Mucosa of stomach (tissue), 1 donor: ENCODE results near the gene INSL3.
"Not testable (repeated sequence)": the region's sequence is repeated elsewhere in the genome, so short reads cannot be mapped to it uniquely, and the experiment has no call there.

Experiments
- H3K27me3 ChIP-seq: one replicate; pipeline ENCODE4 v1.7.0; 2013; ENCODE audit warnings: mild to moderate bottlenecking, low read length; ENCODE audit not compliant: control insufficient read depth, insufficient read depth
- H3K36me3 ChIP-seq: one replicate; pipeline ENCODE4 v1.7.0; 2013; ENCODE audit warnings: low read length; ENCODE audit not compliant: control insufficient read depth, insufficient read depth
- H3K4me1 ChIP-seq: one replicate; pipeline ENCODE4 v1.7.0; 2013; ENCODE audit warnings: mild to moderate bottlenecking, low read length; ENCODE audit not compliant: control insufficient read depth, insufficient read depth
- H3K4me3 ChIP-seq: one replicate; pipeline ENCODE4 v1.7.0; 2013; ENCODE audit warnings: low read length
- H3K9ac ChIP-seq: one replicate; pipeline ENCODE4 v1.7.0; 2013; ENCODE audit warnings: mild to moderate bottlenecking, low read length, moderate library complexity
- H3K9me3 ChIP-seq: one replicate; pipeline ENCODE4 v1.7.0; 2013; ENCODE audit warnings: mild to moderate bottlenecking, low read length, moderate library complexity; ENCODE audit not compliant: control insufficient read depth
- donor health status: Pancreatic carcinoma.

Gene INSL3

DNA sequence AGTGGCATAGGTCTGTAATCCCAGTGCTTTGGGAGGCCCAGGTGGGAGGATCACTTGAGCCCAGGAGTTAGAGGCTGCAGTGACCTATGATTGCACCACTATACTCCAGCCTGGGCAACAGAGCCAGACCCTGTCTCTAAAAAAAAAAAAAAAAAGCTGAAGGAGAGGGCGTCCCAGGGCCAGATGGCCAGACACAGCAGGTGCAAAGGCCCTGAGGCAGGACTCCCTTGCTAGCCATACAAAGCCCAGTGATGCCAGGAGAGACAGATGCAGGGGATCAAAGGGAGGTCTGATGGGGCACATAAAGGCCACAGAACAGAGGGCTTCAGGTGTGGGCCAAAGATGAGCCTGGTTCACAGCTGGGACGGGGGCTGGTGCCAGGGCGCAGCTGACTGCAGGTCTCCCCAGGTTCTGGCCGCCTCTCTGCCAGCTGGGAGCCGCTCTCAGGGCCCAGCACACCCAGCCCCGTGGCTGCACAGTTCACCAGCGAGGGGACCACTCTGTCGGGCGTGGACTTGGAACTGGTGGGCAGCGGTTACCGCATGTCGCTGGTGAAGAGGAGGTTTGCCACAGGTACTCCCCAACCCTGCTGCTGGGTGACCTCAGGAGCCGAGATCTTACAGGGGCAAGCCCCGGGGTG, 33.9 kb downstream of the INSL3 start:
- H3K36me3 ChIP-seq: no peaks in the 10 kb centered on the region

DNA sequence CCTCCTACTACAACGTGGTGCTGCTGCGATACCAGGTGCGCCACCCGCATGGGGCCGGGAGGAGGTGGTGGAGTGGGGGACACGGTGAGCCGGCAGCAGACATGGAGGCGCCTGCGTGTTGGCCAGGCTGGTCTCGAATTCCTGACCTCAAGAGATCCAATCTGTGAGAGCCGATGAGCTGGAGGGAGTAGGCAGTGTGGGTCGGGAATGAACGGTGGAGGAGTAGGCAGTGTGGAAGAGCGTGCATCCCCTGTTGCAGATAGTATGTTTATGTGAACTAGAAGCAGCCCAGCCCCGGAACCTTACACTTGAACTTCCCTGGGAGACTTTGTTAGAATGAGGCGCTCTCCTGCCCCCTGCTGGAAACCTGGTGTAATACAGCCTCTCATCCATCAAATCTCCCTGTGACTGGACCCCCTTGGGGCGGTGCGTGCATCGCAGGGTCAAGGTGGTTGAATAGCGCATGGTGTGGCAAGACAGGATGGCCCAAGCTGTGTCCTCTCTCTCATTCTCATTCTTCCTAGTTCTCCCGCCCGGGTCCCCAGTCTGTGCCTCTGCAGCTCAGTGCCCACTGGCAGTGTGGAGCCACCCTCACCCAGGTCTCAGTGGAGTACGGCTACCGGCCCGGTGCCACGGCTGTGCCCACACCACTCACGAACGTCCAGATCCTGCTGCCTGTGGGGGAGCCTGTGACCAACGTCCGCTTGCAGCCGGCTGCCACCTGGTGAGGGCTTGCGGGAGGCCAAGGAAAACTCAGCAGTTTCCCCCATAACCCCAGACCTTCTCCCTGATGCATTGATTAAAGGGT, 36.9 kb downstream of the INSL3 start:
- H3K36me3 ChIP-seq: no peaks in the 10 kb centered on the region
- H3K4me3 ChIP-seq: no peak overlapping the region
- no peaks in the 10 kb centered on the region for H3K27me3 ChIP-seq
- peaks cover 6% of the 10 kb centered on the region for H3K4me1 ChIP-seq
- no peak overlapping the region for H3K9ac ChIP-seq
- no peaks in the 10 kb centered on the region for H3K9me3 ChIP-seq

More for the DNA sequence above, 33.9 kb downstream of the INSL3 start:
- Histone ChIP-seq H3K4me3 (no peak overlapping the region), H3K9ac (no peak overlapping the region), H3K27me3 (no peaks in the 10 kb centered on the region), H3K9me3 (no peaks in the 10 kb centered on the region), H3K4me1 (peaks cover 27% of the 10 kb centered on the region)

DNA sequence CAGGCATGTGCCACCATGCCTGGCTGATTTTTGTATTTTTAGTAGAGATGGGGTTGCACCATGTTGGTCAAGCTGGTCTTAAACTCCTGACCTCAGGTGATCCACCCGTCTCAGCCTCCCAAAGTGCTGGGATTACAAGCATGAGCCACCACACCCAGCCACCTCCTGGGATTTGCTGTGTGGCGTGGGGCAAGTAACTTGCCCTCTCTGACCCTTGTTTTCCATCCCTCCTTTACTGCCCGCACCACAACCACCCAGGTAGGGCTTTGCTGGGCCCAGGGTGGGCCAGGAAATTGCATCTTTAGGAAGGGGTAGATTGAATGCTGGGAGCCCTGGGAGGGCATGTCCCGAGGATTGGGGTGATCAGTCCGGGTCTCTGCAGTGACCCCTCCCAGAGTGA, 37.6 kb downstream of the INSL3 start:
- H3K9ac ChIP-seq, H3K4me3 ChIP-seq, H3K9me3 ChIP-seq, H3K27me3 ChIP-seq, H3K36me3 ChIP-seq: not testable (repeated sequence)
- peaks cover 12% of the 10 kb centered on the region for H3K4me1 ChIP-seq

DNA sequence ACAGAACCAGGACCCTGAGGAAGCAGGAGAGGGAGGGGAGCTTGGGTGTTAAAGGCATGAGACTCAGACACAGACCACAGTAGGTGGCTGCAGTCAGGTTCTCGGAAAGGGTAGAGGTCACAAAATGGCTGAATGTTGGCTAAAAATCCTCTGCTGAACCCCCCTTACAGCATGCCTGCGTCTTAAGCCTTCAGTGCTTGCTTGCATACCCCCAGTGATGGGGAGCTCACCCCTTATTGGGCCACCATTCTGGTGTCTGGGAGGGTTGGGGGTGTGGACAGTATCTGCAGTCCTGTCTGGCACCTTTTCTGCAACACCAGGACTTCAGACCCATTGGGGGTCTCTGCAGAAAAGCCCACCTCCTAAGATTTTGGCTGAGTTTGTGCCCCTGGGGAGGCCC, 40.5 kb downstream of the INSL3 start:
- H3K4me3 ChIP-seq: no peak overlapping the region
- no peaks in the 10 kb centered on the region for H3K9me3 ChIP-seq
- H3K4me1 ChIP-seq: peaks cover 20% of the 10 kb centered on the region
- H3K27me3 ChIP-seq: no peaks in the 10 kb centered on the region
- no peak overlapping the region for H3K9ac ChIP-seq
- H3K36me3 ChIP-seq: no peaks in the 10 kb centered on the region

DNA sequence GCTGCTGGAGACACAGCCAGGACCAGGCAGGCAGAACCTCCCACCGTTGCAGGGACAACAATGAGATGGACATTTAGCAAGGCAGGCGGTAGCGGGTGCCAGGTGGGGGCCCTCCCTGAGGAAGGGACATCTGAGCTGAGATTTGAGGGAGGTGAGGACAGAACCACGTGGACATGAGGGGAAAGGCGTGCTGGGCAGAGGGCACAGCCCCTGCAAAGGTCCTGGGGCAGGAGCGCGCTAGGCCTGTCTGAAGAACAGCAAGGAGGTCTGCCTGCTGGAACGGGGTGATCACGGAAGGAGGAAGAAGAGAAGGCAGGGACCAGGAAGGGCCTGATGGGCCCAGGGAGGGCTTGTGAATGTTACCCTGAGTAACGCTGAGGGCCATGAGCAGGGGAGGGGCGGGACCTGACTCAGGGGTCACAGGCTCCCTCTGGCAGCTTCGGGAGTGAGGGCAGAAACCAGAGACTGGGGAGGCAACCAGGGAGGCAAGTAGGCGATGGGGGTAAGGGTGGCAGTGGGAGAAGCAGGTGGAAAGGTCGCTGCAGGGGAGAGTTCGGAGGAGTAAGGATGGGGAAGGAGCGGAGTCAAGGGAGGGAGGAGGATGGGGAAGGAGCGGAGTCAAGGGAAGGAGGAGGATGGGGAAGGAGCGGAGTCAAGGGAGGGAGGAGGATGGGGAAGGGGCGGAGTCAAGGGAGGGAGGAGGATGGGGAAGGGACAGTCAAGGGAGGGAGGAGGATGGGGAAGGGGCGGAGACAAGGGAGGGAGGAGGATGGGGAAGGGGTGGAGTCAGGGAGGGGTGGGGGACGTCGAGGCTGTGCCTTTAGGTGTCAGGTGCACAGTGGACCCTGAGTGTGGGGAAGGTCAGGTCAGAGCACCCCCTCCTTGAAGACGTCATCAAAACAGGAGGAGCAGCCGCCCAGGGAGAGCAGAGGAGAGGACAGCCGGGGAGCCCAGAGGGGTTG, 42.1 kb downstream of the INSL3 start:
- H3K9ac ChIP-seq: no peak overlapping the region
- H3K9me3 ChIP-seq: no peaks in the 10 kb centered on the region
- H3K36me3 ChIP-seq: no peaks in the 10 kb centered on the region
- H3K4me1 ChIP-seq: peaks cover 19% of the 10 kb centered on the region
- no peaks in the 10 kb centered on the region for H3K27me3 ChIP-seq
- H3K4me3 ChIP-seq: no peak overlapping the region

DNA sequence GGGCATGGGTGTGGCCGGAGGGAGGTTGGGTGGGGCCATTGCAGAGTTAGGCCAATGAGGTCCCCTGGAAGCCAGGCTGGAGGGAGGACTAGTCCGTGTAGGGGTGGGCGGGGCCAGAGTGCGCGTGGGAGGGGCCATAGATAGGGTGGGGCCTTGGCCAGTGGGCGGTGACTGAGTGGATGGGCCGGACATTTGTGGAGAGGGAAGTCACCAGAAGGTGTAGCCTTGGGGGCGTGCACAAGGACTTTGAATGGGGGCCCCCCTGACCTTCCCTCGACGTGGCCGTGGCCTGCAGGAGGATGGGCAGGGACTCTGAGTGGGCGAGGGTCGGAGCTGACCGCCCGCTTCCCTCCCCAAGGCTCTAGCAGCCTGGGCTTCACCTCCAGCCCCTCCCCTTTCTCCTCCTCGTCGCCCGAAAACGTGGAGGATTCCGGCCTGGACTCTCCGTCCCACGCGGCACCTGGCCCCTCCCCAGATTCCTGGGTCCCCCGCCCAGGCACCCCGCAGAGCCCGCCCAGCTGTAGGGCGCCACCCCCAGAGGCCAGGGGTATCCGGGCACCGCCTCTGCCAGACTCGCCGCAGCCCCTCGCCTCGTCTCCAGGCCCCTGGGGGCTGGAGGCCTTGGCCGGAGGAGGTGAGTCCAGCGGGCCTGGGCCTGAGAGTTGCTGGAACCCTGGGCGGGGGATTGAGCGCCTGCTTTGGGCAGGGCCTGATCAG, 42.9 kb downstream of the INSL3 start:
- no peak overlapping the region for H3K4me3 ChIP-seq
- peaks cover 15% of the 10 kb centered on the region for H3K4me1 ChIP-seq
- no peak overlapping the region for H3K9ac ChIP-seq
- no peaks in the 10 kb centered on the region for H3K36me3 ChIP-seq
- H3K27me3 ChIP-seq: no peaks in the 10 kb centered on the region
- H3K9me3 ChIP-seq: no peaks in the 10 kb centered on the region

DNA sequence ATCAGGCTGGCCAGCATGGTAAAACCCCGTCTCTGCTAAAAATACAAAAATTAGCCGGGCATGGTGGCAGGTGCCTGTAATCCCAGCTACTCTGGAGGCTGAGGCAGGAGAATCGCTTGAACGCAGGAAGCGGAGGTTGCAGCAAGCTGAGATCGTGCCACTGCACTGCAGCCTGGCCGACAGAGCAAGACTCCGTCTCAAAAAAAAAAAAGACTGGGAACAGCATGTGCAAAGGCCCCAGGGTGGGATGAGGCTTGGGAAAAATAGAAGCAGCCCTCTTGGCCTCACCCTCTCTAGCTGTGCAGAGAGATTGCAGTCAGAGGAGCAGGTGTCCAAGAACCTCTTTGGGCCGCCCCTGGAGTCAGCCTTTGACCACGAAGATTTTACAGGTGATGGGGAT, 43.5 kb downstream of the INSL3 start:
- not testable (repeated sequence) for H3K36me3 ChIP-seq, H3K27me3 ChIP-seq
- H3K4me1 ChIP-seq: peaks cover 15% of the 10 kb centered on the region

DNA sequence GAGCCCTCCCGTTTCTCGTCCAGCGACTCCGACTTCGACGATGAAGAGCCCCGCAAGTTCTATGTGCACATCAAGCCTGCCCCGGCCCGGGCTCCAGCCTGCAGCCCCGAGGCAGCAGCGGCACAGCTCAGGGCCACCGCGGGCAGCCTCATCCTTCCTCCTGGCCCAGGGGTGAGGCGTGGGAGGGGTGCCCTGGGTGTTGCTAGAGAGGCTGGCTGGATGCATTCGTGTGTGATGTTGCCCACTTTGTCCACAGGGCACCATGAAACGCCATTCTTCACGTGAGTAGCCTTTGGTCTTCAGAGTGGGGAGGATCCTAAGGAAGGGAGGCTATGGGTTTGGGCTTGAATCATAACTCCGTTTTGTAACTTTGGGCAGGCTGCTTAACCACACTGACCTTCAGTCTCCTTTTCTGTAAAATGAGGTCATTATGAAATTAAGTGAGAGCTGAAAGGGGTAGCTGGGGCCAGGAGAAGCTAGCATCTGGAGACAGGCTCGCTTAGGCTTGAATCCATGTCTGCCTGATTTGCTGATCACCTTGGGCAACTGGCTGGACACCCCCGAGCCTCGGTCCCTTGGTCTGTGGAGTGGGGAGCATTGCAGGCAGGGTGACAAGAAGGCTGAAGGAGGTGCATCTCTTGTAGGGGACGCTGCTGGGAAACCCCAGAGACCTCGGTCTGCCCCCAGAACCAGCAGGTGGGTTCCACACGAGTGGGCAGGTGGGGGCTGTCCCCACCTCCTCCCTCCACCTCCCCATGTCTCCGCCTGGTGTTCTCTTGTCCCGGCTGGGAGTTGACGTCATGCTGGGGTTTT, 45.1 kb downstream of the INSL3 start:
- Histone ChIP-seq H3K4me1 (peaks cover 15% of the 10 kb centered on the region), H3K9me3 (no peaks in the 10 kb centered on the region), H3K4me3 (no peak overlapping the region), H3K27me3 (no peaks in the 10 kb centered on the region), H3K36me3 (no peaks in the 10 kb centered on the region), H3K9ac (no peak overlapping the region)

More for the DNA sequence above, 43.5 kb downstream of the INSL3 start:
- H3K4me3 ChIP-seq, H3K9me3 ChIP-seq, H3K9ac ChIP-seq: not testable (repeated sequence)

DNA sequence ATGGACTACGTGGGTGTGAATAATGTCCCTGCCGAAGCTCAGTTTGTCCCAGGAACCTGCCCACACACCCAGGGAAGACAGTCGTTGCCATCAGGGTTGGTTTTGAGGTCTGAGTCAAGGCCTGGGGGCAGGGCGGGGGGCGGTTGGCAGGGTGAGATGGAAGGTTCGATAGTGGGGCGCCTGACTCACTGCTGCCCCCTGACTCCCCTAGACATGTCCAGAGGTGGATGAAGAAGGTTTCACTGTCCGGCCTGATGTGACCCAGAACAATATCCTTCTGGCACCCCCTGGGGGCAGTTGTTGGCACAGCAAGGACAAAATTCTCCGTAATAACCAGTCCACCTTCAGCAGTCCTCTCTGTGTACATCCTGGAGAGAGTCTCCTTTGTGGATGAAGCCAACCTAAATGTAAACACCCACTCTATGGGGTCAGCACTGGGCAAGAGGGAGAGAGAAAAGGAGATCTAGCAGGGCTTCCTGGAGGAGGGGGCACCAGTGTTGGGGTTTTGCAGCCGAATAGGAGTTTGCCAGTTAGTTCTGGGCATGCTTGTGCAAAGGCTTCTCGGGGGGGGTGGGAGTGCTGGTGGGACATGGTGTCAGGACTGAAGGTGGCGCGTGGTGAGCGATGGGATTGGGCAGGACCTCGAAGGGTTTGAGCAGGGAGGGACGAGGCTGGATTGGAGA, 45.9 kb downstream of the INSL3 start:
- Histone ChIP-seq H3K4me1 (peaks cover 15% of the 10 kb centered on the region), H3K27me3 (no peaks in the 10 kb centered on the region), H3K9me3 (no peaks in the 10 kb centered on the region), H3K36me3 (no peaks in the 10 kb centered on the region), H3K4me3 (no peak overlapping the region), H3K9ac (no peak overlapping the region)

DNA sequence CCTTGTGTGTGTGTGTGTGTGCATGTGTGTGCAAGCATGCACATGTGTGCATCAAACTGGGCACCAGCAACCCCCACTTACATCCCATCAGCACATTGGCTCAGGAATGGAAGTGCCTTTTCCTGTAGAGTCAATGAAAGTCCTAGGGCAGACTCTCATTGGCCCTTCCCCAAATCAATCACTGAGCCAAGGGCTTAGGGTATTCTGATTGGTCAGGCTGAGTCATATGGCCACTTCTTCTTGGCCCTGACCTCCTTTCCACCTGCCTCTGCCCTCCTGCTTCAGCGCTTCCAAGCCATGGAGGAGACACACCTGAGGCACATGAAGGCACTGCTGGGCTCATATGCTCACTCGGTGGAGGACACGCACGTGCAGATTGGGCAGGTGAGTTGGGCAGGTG, 49.1 kb downstream of the INSL3 start:
- Histone ChIP-seq H3K9ac (no peak overlapping the region), H3K9me3 (no peaks in the 10 kb centered on the region), H3K4me3 (no peak overlapping the region), H3K36me3 (no peaks in the 10 kb centered on the region), H3K4me1 (no peaks in the 10 kb centered on the region), H3K27me3 (no peaks in the 10 kb centered on the region)
